Endothelial cell of umbilical vein (primary cell): ENCODE measurements around the gene SPRED1. TPM values are rescaled to one million over a fixed set of nuclear protein-coding genes. Genes with fewer than 3 reads are reported as not detected.

Experiments
- BruUV-seq: library from RNA; stranded (reverse); fragments of 400-500 nt; replicated peaks from 2 replicates; lab custom pipeline; 2021; lab: Mats Ljungman, UMichigan
- CTCF ChIA-PET: fragments of 300-600, 350-600 bp; sonication (Branson Sonifier 250); formaldehyde crosslinking; loops from one replicate; lab custom pipeline; 2021; ENCODE audit warnings: antibody characterized with exemption, inconsistent platforms; lab: Charles Lee
- POLR2A ChIA-PET: fragments of 300-600, 350-600 bp; sonication (Branson Sonifier 250); formaldehyde crosslinking; loops from one replicate; lab custom pipeline; 2021; ENCODE audit warnings: antibody characterized with exemption, inconsistent platforms; lab: Charles Lee
- DNase-seq: peaks from one replicate; pipeline ENCODE4 v3.0.0-alpha.2; 2011; ENCODE audit warnings: low read depth, low spot score
- FAIRE-seq: peaks from 2 replicates; lab custom pipeline; 2011; peaks lifted over from hg19 to GRCh38; lab: Jason Lieb, UNC
- H2AFZ ChIP-seq: 2 replicates; pipeline ENCODE4 v1.6.0; 2012; ENCODE audit warnings: low read depth, low read length, control low read depth, inconsistent platforms
- H3K27ac ChIP-seq: 2 replicates; pipeline ENCODE4 v1.5.1; 2011; ENCODE audit warnings: low read depth, mild to moderate bottlenecking, control low read depth, low read length, moderate library complexity; ENCODE audit not compliant: insufficient read depth
- H3K27me3 ChIP-seq, 2 experiments: 2 replicates each; pipeline versions ENCODE4 v1.6.0 to v1.6.1; 2011; ENCODE audit warnings: low read length in 2 of 2, mixed read lengths in 1 of 2; ENCODE audit not compliant: control insufficient read depth in 2 of 2, insufficient read depth in 2 of 2
- H3K36me3 ChIP-seq, 2 experiments: 2 replicates in 1 of 2; 3 replicates in 1 of 2; pipeline ENCODE4 v1.5.1; 2011; ENCODE audit warnings: low read length in 2 of 2, mild to moderate bottlenecking in 1 of 2, moderate library complexity in 1 of 2; ENCODE audit not compliant: control insufficient read depth in 2 of 2, insufficient read depth in 2 of 2; ENCODE audit errors: extremely low read depth in 1 of 2
- H3K4me1 ChIP-seq: 3 replicates; pipeline ENCODE4 v1.5.1; 2011; ENCODE audit warnings: mild to moderate bottlenecking, low read length; ENCODE audit not compliant: control insufficient read depth, insufficient read depth; ENCODE audit errors: extremely low read depth
- H3K4me2 ChIP-seq: 2 replicates; pipeline ENCODE4 v1.6.1; 2011; ENCODE audit warnings: low read length, control low read depth, mixed read lengths; ENCODE audit not compliant: insufficient read depth
- H3K4me3 ChIP-seq, 3 experiments: fragments of 200-600 bp in 1 of 3; sonication (generic), shearing (Covaris generic) in 1 of 3; replicated peaks in 1 of 3; 2 replicates each; pipeline ENCODE4 v1.5.1; 2011 to 2016; ENCODE audit warnings: control low read depth in 3 of 3, low read length in 3 of 3, mild to moderate bottlenecking in 2 of 3, inconsistent platforms in 1 of 3, low read depth in 1 of 3, moderate library complexity in 1 of 3; ENCODE audit not compliant: insufficient read depth in 1 of 3
- H3K79me2 ChIP-seq: 2 replicates; pipeline ENCODE4 v1.6.0; 2012; ENCODE audit warnings: low read length, inconsistent platforms; ENCODE audit not compliant: control insufficient read depth, insufficient read depth
- H3K9ac ChIP-seq: replicated peaks from 2 replicates; pipeline ENCODE3; 2011; ENCODE audit warnings: low read length, control low read depth; ENCODE audit not compliant: insufficient read depth; ENCODE audit errors: extremely low read depth
- H3K9me1 ChIP-seq: replicated peaks from 3 replicates; pipeline ENCODE4 v1.6.0; 2011; ENCODE audit warnings: mild to moderate bottlenecking, low read length; ENCODE audit not compliant: control insufficient read depth, insufficient read depth; ENCODE audit errors: extremely low read depth
- H3K9me3 ChIP-seq: replicated peaks from 2 replicates; pipeline ENCODE4 v1.5.1; 2012; ENCODE audit warnings: low read length, inconsistent platforms; ENCODE audit not compliant: control insufficient read depth, insufficient read depth
- H4K20me1 ChIP-seq: replicated peaks from 2 replicates; pipeline ENCODE3; 2011; ENCODE audit warnings: mild to moderate bottlenecking, low read length; ENCODE audit not compliant: control insufficient read depth, insufficient read depth; ENCODE audit errors: extremely low read depth
- EZH2 ChIP-seq: IDR thresholded peaks from 2 replicates; pipeline ENCODE4 v1.6.1; 2012; ENCODE audit warnings: borderline replicate concordance, low read depth, mild to moderate bottlenecking, moderate library complexity, low read length, inconsistent platforms; ENCODE audit not compliant: severe bottlenecking
- FOS ChIP-seq: IDR thresholded peaks from 2 replicates; pipeline ENCODE4 v1.6.1; 2011; ENCODE audit warnings: mild to moderate bottlenecking, low read length, moderate library complexity, borderline replicate concordance; ENCODE audit not compliant: insufficient read depth
- GATA2 ChIP-seq: IDR thresholded peaks from 2 replicates; pipeline ENCODE4 v1.7.0; 2011; ENCODE audit warnings: low read depth, mild to moderate bottlenecking, moderate library complexity, mixed read lengths, low read length; ENCODE audit not compliant: insufficient read length, insufficient read depth
- JUN ChIP-seq: IDR thresholded peaks from 2 replicates; pipeline ENCODE4 v1.6.1; 2011; ENCODE audit warnings: borderline replicate concordance, low read depth; ENCODE audit not compliant: insufficient read length, insufficient read depth
- MAX ChIP-seq: IDR thresholded peaks from 2 replicates; pipeline ENCODE4 v1.6.1; 2011; ENCODE audit not compliant: insufficient read depth, insufficient read length
- MYC ChIP-seq: IDR thresholded peaks from one replicate; pipeline ENCODE4 v1.6.1; 2011; ENCODE audit warnings: mild to moderate bottlenecking, low read depth, low read length
- POLR2A ChIP-seq: IDR thresholded peaks from 2 replicates; pipeline ENCODE4 v1.6.1; 2012; ENCODE audit warnings: low read depth, mild to moderate bottlenecking, control low read depth, low read length
- POLR2AphosphoS5 ChIP-seq: IDR thresholded peaks from 2 replicates; pipeline ENCODE4 v1.6.1; 2012; ENCODE audit warnings: low read depth, mild to moderate bottlenecking, control low read depth, low read length, moderate library complexity; ENCODE audit not compliant: insufficient read depth
- dilution Hi-C: fragments of 300-500 bp; cut with MboI; formaldehyde crosslinking; loops from one replicate; pipeline ENCODE4 v1.15.0; 2019; ENCODE audit warnings: low sequenced_read_pairs; ENCODE audit not compliant: extremely low pct_ligation_motif_present
- intact Hi-C: fragments of 100-400 bp; cut with micrococcal nuclease; formaldehyde crosslinking; loops from one replicate; pipeline ENCODE4 v1.10.0; 2022
- polyA plus RNA-seq, 4 experiments: library from polyadenylated mRNA; depleted of rRNA in 3 of 4; stranded (reverse) in 3 of 4; unstranded in 1 of 4; fragments of >200 nt; gene quantifications; 2 replicates each; pipeline versions ENCODE4 v1.2.1 to v1.2.3, GENCODE V29; 2011 to 2012; ENCODE audit warnings: missing spikeins in 1 of 4
- total RNA-seq: library from RNA; stranded (reverse); gene quantifications from 2 replicates; pipeline ENCODE4 v1.2.3, GENCODE V29; 2021
- TF ChIP-seq, protein P1 (sequence below), 2 donors: IDR thresholded peaks; 1 replicate in 1 of 2; 2 replicates in 1 of 2; pipeline ENCODE4 v1.5.1; 2011; ENCODE audit warnings: low read length in 2 of 2, mild to moderate bottlenecking in 2 of 2, moderate library complexity in 2 of 2, control low read depth in 1 of 2, inconsistent platforms in 1 of 2, low read depth in 1 of 2; ENCODE audit not compliant: insufficient read depth in 1 of 2; ENCODE audit errors: extremely low read depth in 1 of 2

The SPRED1 gene
- total and polyA plus RNA-seq, 2 donors (not counting 3 experiments of a cell fraction or from before 2014, with no cell fraction given): 1.3 to 10.7 TPM

GRCh38 chr15:38281031-38281430 is 28.4 kb downstream of the SPRED1 start:
- Histone ChIP-seq H3K9me3 (no peaks in the 10 kb centered on the region), H3K27ac (no peak overlapping the region), H3K4me3 (no peak overlapping the region), H4K20me1 (peaks cover 4% of the 10 kb centered on the region), H3K9me1 (no peaks in the 10 kb centered on the region), H2AFZ (no peak overlapping the region), H3K27me3 (no peaks in the 10 kb centered on the region), H3K9ac (no peak overlapping the region), H3K79me2 (peaks cover 96% of the 10 kb centered on the region), H3K4me2 (no peak overlapping the region), H3K4me1 (no peaks in the 10 kb centered on the region), H3K36me3 (no peaks in the 10 kb centered on the region)
- POLR2A ChIA-PET: interaction anchor here (0.6 kb wide), 1 partner anchor 29 kb away, joined by 3 read pairs; the partner anchor contains the start of gene SPRED1
- BruUV-seq: no TSS peak
- TF ChIP-seq FOS (no peak), JUN (no peak), GATA2 (no peak), POLR2A (no peak), EZH2 (no peak), POLR2AphosphoS5 (no peak), MAX (no peak), MYC (no peak)
- TF ChIP-seq, protein P1, sequence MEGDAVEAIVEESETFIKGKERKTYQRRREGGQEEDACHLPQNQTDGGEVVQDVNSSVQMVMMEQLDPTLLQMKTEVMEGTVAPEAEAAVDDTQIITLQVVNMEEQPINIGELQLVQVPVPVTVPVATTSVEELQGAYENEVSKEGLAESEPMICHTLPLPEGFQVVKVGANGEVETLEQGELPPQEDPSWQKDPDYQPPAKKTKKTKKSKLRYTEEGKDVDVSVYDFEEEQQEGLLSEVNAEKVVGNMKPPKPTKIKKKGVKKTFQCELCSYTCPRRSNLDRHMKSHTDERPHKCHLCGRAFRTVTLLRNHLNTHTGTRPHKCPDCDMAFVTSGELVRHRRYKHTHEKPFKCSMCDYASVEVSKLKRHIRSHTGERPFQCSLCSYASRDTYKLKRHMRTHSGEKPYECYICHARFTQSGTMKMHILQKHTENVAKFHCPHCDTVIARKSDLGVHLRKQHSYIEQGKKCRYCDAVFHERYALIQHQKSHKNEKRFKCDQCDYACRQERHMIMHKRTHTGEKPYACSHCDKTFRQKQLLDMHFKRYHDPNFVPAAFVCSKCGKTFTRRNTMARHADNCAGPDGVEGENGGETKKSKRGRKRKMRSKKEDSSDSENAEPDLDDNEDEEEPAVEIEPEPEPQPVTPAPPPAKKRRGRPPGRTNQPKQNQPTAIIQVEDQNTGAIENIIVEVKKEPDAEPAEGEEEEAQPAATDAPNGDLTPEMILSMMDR (IDR thresholded peaks at IDR 0.05; ENCODE audit: extremely low read depth in 1 of 2, insufficient read depth in 1 of 2, low read depth in 1 of 2, low read length in 2 of 2): no peak
- FAIRE-seq (no peak), DNase-seq (no peak)
- CTCF ChIA-PET: interaction anchor here (0.6 to 1.1 kb wide), 3 partner anchors 29 to 340 kb away, joined by 3 read pairs; partner anchors contain the start of gene SPRED1
- dilution Hi-C loops (no loop called here), intact Hi-C loops (no loop called here)
